Smooth muscle cell (in vitro differentiated cells): ENCODE results near the gene SAP130. TPM values are rescaled to one million over a fixed set of nuclear protein-coding genes. Genes with fewer than 3 reads are reported as not detected.

Source experiments
- DNase-seq: peaks from one replicate; lab custom pipeline; 2025; ENCODE audit not compliant: unreplicated experiment; lab: John Stamatoyannopoulos, UW
- H2AFZ ChIP-seq: fragments of 200-600 bp; sonication (generic); 2 replicates; pipeline ENCODE4 v1.6.0; 2016; ENCODE audit warnings: antibody characterized with exemption, low read depth, mild to moderate bottlenecking
- H3F3A ChIP-seq: fragments of 200-600 bp; sonication (generic); 2 replicates; pipeline ENCODE4 v1.6.0; 2017; ENCODE audit warnings: antibody characterized with exemption, low read depth
- H3K27ac ChIP-seq: fragments of 200-600 bp; sonication (generic); 2 replicates; pipeline ENCODE4 v1.5.1; 2016; ENCODE audit warnings: low read depth, mild to moderate bottlenecking
- H3K27me3 ChIP-seq: fragments of 200-600 bp; sonication (generic); 2 replicates; pipeline ENCODE4 v1.6.1; 2016; ENCODE audit warnings: low read depth, mild to moderate bottlenecking
- H3K36me3 ChIP-seq: fragments of 200-600 bp; sonication (generic); 2 replicates; pipeline ENCODE4 v1.5.1; 2016; ENCODE audit warnings: low read depth
- H3K4me1 ChIP-seq: fragments of 200-600 bp; sonication (generic); 2 replicates; pipeline ENCODE4 v1.5.1; 2016; ENCODE audit warnings: low read depth
- H3K4me2 ChIP-seq: fragments of 200-600 bp; sonication (generic); 2 replicates; pipeline ENCODE4 v1.6.0; 2016; ENCODE audit warnings: mild to moderate bottlenecking
- H3K4me3 ChIP-seq: fragments of 200-600 bp; sonication (generic); 2 replicates; pipeline ENCODE4 v1.5.1; 2016; ENCODE audit warnings: mild to moderate bottlenecking
- H3K79me2 ChIP-seq: fragments of 200-600 bp; sonication (generic); 2 replicates; pipeline ENCODE4 v1.6.0; 2016; ENCODE audit warnings: low read depth, mild to moderate bottlenecking
- H3K9ac ChIP-seq: fragments of 200-600 bp; sonication (generic); 2 replicates; pipeline ENCODE4 v1.6.0; 2016; ENCODE audit warnings: low read depth
- H3K9me3 ChIP-seq: fragments of 200-600 bp; sonication (generic); replicated peaks from 2 replicates; pipeline ENCODE4 v1.5.1; 2016; ENCODE audit warnings: low read depth
- H4K20me1 ChIP-seq: fragments of 200-600 bp; sonication (generic); 2 replicates; pipeline ENCODE4 v1.6.0; 2016; ENCODE audit warnings: low read depth
- WGBS: methylation state at CpG from one replicate; pipeline ENCODE4 v1.1.7; 2016; ENCODE audit warnings: low lambda C conversion rate; 5-methylcytosine and 5-hydroxymethylcytosine counted together
- polyA plus RNA-seq: library from polyadenylated mRNA; unstranded; fragments of >200 nt; fragmentation: Nextera tagmentation; extraction: Ambion mirVana; gene quantifications from 2 replicates; pipeline ENCODE4 v1.2.1, GENCODE V29; 2016
- total RNA-seq: library from RNA; depleted of rRNA; stranded (reverse); fragments of >200 nt; gene quantifications from 2 replicates; pipeline ENCODE4 v1.2.3, GENCODE V29; 2014
- TF ChIP-seq, protein P1 (sequence below): fragments of 200-600 bp; sonication (generic); IDR thresholded peaks from 2 replicates; pipeline ENCODE4 v1.5.1; 2017; ENCODE audit warnings: borderline replicate concordance, mild to moderate bottlenecking, antibody characterized with exemption; ENCODE audit not compliant: insufficient read depth, poor library complexity, severe bottlenecking

The SAP130 gene
- total and polyA plus RNA-seq, 2 experiments from 2014 or later, result 15.1 to 20.5 TPM

DNA sequence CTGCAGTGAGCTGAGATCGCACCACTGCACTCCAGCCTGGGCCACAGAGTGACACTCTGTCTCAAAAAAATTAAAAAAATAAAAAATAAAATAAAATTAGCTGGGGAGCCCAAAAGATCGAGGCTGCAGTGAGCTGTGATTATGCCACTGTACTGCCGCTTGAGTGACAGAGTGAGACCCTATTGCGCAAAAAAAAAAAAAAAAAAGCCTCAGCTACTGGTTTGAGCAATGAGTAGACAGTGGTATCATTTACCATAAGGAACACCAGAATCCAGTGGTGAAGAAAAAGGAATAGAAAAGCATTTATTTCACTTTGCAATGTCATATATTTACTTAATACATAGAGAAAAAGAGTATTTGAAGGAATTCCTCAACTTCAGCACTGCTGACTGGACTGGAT lies 3.0 kb downstream of the SAP130 start:
- no peak for DNase-seq
- Histone ChIP-seq H3K9ac (no peak overlapping the region), H3K4me3 (no peak overlapping the region), H3K36me3 (no peaks in the 10 kb centered on the region), H2AFZ (no peak overlapping the region), H3K4me1 (peaks cover 8% of the 10 kb centered on the region), H3K4me2 (no peak overlapping the region), H3K27me3 (no peaks in the 10 kb centered on the region), H3K9me3 (no peaks in the 10 kb centered on the region), H4K20me1 (peaks cover 47% of the 10 kb centered on the region), H3K79me2 (peaks cover 47% of the 10 kb centered on the region), H3K27ac (no peak overlapping the region), H3F3A (no peaks in the 10 kb centered on the region)
- TF ChIP-seq, protein P1, sequence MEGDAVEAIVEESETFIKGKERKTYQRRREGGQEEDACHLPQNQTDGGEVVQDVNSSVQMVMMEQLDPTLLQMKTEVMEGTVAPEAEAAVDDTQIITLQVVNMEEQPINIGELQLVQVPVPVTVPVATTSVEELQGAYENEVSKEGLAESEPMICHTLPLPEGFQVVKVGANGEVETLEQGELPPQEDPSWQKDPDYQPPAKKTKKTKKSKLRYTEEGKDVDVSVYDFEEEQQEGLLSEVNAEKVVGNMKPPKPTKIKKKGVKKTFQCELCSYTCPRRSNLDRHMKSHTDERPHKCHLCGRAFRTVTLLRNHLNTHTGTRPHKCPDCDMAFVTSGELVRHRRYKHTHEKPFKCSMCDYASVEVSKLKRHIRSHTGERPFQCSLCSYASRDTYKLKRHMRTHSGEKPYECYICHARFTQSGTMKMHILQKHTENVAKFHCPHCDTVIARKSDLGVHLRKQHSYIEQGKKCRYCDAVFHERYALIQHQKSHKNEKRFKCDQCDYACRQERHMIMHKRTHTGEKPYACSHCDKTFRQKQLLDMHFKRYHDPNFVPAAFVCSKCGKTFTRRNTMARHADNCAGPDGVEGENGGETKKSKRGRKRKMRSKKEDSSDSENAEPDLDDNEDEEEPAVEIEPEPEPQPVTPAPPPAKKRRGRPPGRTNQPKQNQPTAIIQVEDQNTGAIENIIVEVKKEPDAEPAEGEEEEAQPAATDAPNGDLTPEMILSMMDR, result no peak
- 95% methylated on average over 4 of the region's 4 CpGs for WGBS

DNA sequence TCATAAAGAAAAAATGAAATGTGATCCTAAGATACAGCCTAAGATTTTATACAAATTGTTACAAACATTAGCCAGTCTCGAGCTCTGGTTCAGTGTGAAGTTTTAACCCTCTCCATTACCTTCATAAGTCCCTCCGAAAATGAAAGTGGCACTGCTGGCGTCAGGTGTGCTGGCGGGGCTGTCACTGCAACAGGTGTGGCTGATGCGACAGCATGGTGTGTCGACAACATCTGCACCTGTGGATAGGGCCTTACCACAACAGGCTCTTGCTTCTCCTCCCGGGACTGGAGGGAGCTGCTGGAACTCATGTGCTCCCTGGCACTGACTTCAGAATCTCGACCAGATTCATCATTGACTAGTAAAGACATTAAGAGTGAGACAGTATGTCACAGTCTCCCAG lies 10.3 kb downstream of the SAP130 start:
- TF ChIP-seq, protein P1, result no peak
- WGBS, result 97% methylated on average over 8 of the region's 8 CpGs

DNA sequence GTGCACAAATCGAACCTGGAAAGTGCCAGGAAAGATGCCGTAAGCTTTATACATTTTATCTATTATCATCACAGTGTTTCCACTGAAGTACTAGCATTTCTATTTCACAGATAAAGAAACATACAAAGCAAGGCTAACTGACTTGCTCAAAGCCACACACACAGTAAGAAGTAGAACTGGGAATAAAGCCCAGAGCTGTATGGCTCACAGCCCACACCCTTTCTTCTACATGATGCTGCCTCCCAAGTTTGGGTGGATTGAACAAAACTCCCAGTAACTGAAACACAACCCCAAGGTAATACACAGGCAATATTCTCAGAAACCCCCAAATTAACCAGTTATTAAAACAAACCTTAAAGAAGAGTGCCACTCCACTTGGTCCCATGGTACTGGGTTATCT lies 11.2 kb downstream of the SAP130 start:
- no peak overlapping the region for H3K9ac ChIP-seq
- H3K4me2 ChIP-seq, result no peak overlapping the region
- H3K27me3 ChIP-seq, result no peaks in the 10 kb centered on the region
- H3K27ac ChIP-seq, result no peak overlapping the region
- TF ChIP-seq, protein P1, result no peak
- 92% methylated on average over 2 of the region's 2 CpGs for WGBS
- no peak overlapping the region for H3K4me3 ChIP-seq
- no peaks in the 10 kb centered on the region for H3F3A ChIP-seq
- H2AFZ ChIP-seq, result no peak overlapping the region
- peaks cover 10% of the 10 kb centered on the region for H4K20me1 ChIP-seq
- H3K36me3 ChIP-seq, result peaks cover 15% of the 10 kb centered on the region
- H3K4me1 ChIP-seq, result no peaks in the 10 kb centered on the region
- no peak for DNase-seq
- no peaks in the 10 kb centered on the region for H3K9me3 ChIP-seq
- H3K79me2 ChIP-seq, result peaks cover 14% of the 10 kb centered on the region

More for the DNA sequence above, 10.3 kb downstream of the SAP130 start:
- Histone ChIP-seq H3F3A (no peaks in the 10 kb centered on the region), H3K36me3 (peaks cover 8% of the 10 kb centered on the region), H4K20me1 (peaks cover 16% of the 10 kb centered on the region), H3K4me3 (no peak overlapping the region), H3K27ac (no peak overlapping the region), H2AFZ (no peak overlapping the region), H3K79me2 (peaks cover 18% of the 10 kb centered on the region), H3K4me2 (no peak overlapping the region), H3K9ac (no peak overlapping the region), H3K4me1 (no peaks in the 10 kb centered on the region), H3K9me3 (no peaks in the 10 kb centered on the region), H3K27me3 (no peaks in the 10 kb centered on the region)
- DNase-seq, result no peak

DNA sequence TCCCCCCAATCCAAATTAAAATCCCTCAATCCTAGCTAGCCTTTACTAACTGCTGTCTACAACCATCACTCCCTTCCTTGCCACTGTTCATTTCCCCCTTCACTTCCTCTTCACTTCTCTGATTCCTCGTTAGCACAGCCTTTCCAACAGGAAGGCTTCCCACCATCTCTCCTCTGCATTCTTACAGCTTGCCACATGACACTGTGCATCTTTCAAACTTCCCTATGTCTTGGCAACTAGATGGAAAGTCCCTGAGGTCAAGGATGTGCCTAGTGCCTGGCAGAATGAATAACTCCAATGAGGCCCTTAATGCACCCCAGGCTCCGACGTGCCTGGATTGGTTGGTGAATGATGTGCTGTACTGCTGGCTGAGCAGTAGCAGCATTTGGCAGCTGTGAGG lies 15.2 kb downstream of the SAP130 start:
- TF ChIP-seq, protein P1, result no peak
- H3K27ac ChIP-seq, result no peak overlapping the region
- 95% methylated on average over 3 of the region's 3 CpGs for WGBS
- H4K20me1 ChIP-seq, result no peaks in the 10 kb centered on the region
- no peak overlapping the region for H3K4me2 ChIP-seq
- H3K79me2 ChIP-seq, result no peaks in the 10 kb centered on the region
- no peak overlapping the region for H3K9ac ChIP-seq
- H3K36me3 ChIP-seq, result peaks cover 15% of the 10 kb centered on the region
- H3K9me3 ChIP-seq, result no peaks in the 10 kb centered on the region
- H3K4me3 ChIP-seq, result no peak overlapping the region
- H3F3A ChIP-seq, result no peaks in the 10 kb centered on the region
- no peaks in the 10 kb centered on the region for H3K4me1 ChIP-seq
- no peak for DNase-seq
- H3K27me3 ChIP-seq, result no peaks in the 10 kb centered on the region
- no peak overlapping the region for H2AFZ ChIP-seq
